ENCODE measurements around the gene B4GALT5. TPM values are rescaled to one million over a fixed set of nuclear protein-coding genes. Genes with fewer than 3 reads are reported as not detected.
A peak's percentile ranks its signal among the peaks of the same experiment; 100 is the strongest.

The B4GALT5 gene
- total RNA-seq, 3 donors from 2014 or later (not counting 1 experiment from before 2014, with no cell fraction given), result 15.5 to 29.1 (median 28.6) TPM

DNA sequence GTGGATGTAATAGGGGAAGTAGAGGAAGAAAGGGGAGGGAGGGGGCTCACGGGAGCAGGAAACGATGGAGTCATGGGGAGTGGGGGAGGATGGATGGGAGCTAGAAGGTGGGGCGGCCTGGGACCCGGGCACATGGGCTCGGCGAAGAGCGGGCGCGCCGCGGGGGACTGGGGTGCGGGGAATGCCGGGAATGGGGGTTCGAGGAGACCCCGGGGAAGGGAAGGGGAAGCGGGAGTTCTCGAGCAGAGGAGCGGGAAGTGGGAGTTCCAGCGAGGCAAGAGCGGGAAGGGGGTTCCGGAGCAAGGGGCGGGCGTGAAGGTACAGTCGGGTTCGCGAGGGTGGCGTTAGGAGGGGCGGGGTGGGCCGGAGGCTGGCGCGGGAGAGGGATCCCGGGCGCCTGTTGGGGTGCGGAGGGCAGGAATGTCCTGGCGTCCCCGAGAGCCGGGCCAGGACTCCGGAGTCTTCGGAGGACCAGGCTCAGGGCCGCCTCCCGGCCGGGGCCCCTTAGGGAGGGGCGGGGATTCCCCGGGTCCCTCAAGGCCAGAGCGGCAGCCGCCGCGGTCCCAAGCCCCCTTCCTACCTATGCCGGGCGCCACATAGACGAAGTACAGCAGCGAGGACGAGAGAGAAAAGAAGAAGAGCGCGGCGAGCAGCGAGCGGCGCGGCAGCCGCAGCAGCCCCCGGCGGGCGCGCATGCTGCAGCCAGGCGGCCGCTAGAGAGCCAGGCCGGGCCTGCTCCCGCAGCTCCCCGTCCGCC is 504 bp downstream of the B4GALT5 start:
- TF ChIP-seq, protein P1, sequence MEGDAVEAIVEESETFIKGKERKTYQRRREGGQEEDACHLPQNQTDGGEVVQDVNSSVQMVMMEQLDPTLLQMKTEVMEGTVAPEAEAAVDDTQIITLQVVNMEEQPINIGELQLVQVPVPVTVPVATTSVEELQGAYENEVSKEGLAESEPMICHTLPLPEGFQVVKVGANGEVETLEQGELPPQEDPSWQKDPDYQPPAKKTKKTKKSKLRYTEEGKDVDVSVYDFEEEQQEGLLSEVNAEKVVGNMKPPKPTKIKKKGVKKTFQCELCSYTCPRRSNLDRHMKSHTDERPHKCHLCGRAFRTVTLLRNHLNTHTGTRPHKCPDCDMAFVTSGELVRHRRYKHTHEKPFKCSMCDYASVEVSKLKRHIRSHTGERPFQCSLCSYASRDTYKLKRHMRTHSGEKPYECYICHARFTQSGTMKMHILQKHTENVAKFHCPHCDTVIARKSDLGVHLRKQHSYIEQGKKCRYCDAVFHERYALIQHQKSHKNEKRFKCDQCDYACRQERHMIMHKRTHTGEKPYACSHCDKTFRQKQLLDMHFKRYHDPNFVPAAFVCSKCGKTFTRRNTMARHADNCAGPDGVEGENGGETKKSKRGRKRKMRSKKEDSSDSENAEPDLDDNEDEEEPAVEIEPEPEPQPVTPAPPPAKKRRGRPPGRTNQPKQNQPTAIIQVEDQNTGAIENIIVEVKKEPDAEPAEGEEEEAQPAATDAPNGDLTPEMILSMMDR (IDR thresholded peaks at IDR 0.05), result no peak
- H3K9me3 ChIP-seq (ENCODE audit: control insufficient read depth, insufficient read depth, low read length), result no peaks in the 10 kb centered on the region
- no peaks in the 10 kb centered on the region for H3K27me3 Mint-ChIP-seq (ENCODE audit: low read depth in 2 of 2)
- H3K9me3 Mint-ChIP-seq, result no peaks in the 10 kb centered on the region
- no peaks in the 10 kb centered on the region for H3K36me3 ChIP-seq (ENCODE audit: control insufficient read depth, insufficient read depth, low read length)
- peak overlapping the region; percentile 93 for H3K4me3 ChIP-seq (ENCODE audit: low read length)
- WGBS (ENCODE audit: insufficient coverage), result under 1% methylated on average over 71 of the region's 71 CpGs
- DNase-seq (peak in 1 of 2 donors; percentile 66), ATAC-seq (peak; percentile 70 to 74 (median 70))
- no peaks in the 10 kb centered on the region for H3K27me3 ChIP-seq (ENCODE audit: control insufficient read depth, insufficient read depth, low read length)
- H3K4me3 Mint-ChIP-seq, result peak overlapping the region; percentile 91
- peaks cover 44 to 46% of the 10 kb centered on the region in 2 donors for H3K4me1 Mint-ChIP-seq
- peaks cover 20% of the 10 kb centered on the region for H3K4me1 ChIP-seq (ENCODE audit: control insufficient read depth, insufficient read depth, low read length)
- H3K36me3 Mint-ChIP-seq, result no peaks in the 10 kb centered on the region
- intact Hi-C loops (cut with micrococcal nuclease), result loop anchor here (2.0 to 5.0 kb wide), 3 partner anchors 44 to 101 kb away; partner anchors contain the start of gene SLC9A8
- peak overlapping the region; percentile 81 for H3K27ac ChIP-seq (ENCODE audit: low read length)
- H3K27ac Mint-ChIP-seq, result peak overlapping the region; percentile 86 to 93

DNA sequence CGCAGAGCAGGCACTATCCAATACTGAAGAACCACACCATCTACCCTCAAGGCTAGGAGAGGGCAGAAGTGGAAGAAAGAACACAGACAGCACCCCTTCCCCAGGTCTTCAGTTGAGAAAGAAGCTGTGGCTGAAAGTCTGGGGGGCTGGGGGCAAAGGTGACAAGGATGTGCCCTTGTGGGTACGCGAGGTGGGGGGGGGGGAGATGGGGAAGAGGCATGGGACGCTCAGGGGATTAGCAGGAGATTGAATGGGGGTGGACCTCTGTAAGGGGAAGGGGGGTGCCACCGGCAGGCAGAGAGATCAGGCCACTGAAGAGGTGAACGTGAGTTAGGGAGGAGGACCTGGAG is 1.1 kb downstream of the B4GALT5 start:
- no peaks in the 10 kb centered on the region for H3K36me3 Mint-ChIP-seq
- H3K4me3 Mint-ChIP-seq, result peak overlapping the region; percentile 91
- Histone ChIP-seq H3K36me3 (ENCODE audit: control insufficient read depth, insufficient read depth, low read length) (no peaks in the 10 kb centered on the region), H3K27ac (ENCODE audit: low read length) (peak overlapping the region; percentile 81), H3K9me3 (ENCODE audit: control insufficient read depth, insufficient read depth, low read length) (no peaks in the 10 kb centered on the region), H3K4me3 (ENCODE audit: low read length) (peak overlapping the region; percentile 93), H3K4me1 (ENCODE audit: control insufficient read depth, insufficient read depth, low read length) (peaks cover 20% of the 10 kb centered on the region), H3K27me3 (ENCODE audit: control insufficient read depth, insufficient read depth, low read length) (no peaks in the 10 kb centered on the region)
- DNase-seq, result peak in 1 of 2 donors; percentile 33
- intact Hi-C loops (cut with micrococcal nuclease), result loop anchor here (2.0 to 5.0 kb wide), 3 partner anchors 44 to 100 kb away; partner anchors contain the start of gene SLC9A8
- TF ChIP-seq, protein P1 (IDR thresholded peaks at IDR 0.05), result no peak
- H3K9me3 Mint-ChIP-seq, result no peaks in the 10 kb centered on the region
- peak overlapping the region; percentile 86 to 93 for H3K27ac Mint-ChIP-seq
- ATAC-seq, result no peak
- no peaks in the 10 kb centered on the region for H3K27me3 Mint-ChIP-seq (ENCODE audit: low read depth in 2 of 2)
- 0% methylated on average over 5 of the region's 6 CpGs for WGBS (ENCODE audit: insufficient coverage)
- peaks cover 44 to 46% of the 10 kb centered on the region in 2 donors for H3K4me1 Mint-ChIP-seq

DNA sequence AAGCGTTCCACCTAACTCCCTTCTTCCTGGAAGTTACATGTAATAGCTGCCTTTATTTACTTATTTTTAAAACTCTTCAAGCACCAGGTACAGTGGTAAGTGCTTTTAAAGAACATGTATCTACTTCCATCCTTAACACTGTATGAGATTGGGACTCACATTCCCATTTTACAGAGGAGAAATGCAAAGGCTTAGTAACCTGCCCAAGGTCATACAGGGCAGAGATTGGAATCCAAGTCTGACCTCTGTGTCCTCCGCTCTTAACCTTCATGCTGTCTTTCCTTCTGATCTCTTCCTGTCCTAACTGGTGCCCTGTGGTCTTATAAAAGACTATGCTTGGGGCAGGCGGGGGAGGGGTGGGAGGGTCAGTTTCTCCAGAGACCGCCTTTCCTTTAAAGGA is 1.6 kb downstream of the B4GALT5 start:
- H3K27ac ChIP-seq (ENCODE audit: low read length), result no peak overlapping the region
- 55% methylated on average over 2 of the region's 4 CpGs for WGBS (ENCODE audit: insufficient coverage)

More for the DNA sequence above, 1.6 kb downstream of the B4GALT5 start:
- Mint-ChIP-seq H3K4me1 (peaks cover 46 to 48% of the 10 kb centered on the region in 2 donors), H3K36me3 (no peaks in the 10 kb centered on the region), H3K9me3 (no peaks in the 10 kb centered on the region), H3K4me3 (peak overlapping the region; percentile 91), H3K27ac (peak overlapping the region; percentile 86 to 93), H3K27me3 (ENCODE audit: low read depth in 2 of 2) (no peaks in the 10 kb centered on the region)
- Histone ChIP-seq H3K9me3 (ENCODE audit: control insufficient read depth, insufficient read depth, low read length) (no peaks in the 10 kb centered on the region), H3K27me3 (ENCODE audit: control insufficient read depth, insufficient read depth, low read length) (no peaks in the 10 kb centered on the region), H3K4me1 (ENCODE audit: control insufficient read depth, insufficient read depth, low read length) (peaks cover 20% of the 10 kb centered on the region), H3K36me3 (ENCODE audit: control insufficient read depth, insufficient read depth, low read length) (no peaks in the 10 kb centered on the region), H3K4me3 (ENCODE audit: low read length) (peak overlapping the region; percentile 93)
- intact Hi-C loops (cut with micrococcal nuclease), result loop anchor here (2.0 to 5.0 kb wide), 3 partner anchors 43 to 100 kb away; partner anchors contain the start of gene SLC9A8
- TF ChIP-seq, protein P1 (IDR thresholded peaks at IDR 0.05), result no peak
- DNase-seq (no peak), ATAC-seq (no peak)

Data from natural killer cell (primary cell).